Mucosa of descending colon (tissue), 3 donors: ENCODE results near the gene CEACAM21. TPM values are rescaled to one million over a fixed set of nuclear protein-coding genes. Genes with fewer than 3 reads are reported as not detected.

Experiments
- ATAC-seq: fragments of 200-7000 bp; cut with Tn5 transposase; one replicate; pipeline ENCODE4 v1.9.1; 2020; ENCODE audit warnings: mild to moderate bottlenecking, moderate library complexity
- DNase-seq, 3 donors: peaks; one replicate each; pipeline ENCODE4 v3.0.0-alpha.2; 2020
- H3K36me3 ChIP-seq: fragments of 200-600 bp; one replicate; pipeline ENCODE4 v1.8.0; 2021; ENCODE audit warnings: low read depth, mild to moderate bottlenecking
- H3K4me1 ChIP-seq: fragments of 200-600 bp; one replicate; pipeline ENCODE4 v1.8.0; 2021; ENCODE audit warnings: low read depth, mild to moderate bottlenecking
- H3K4me3 ChIP-seq: fragments of 200-600 bp; one replicate; pipeline ENCODE4 v1.8.0; 2021; ENCODE audit warnings: mild to moderate bottlenecking
- H3K9me3 ChIP-seq: fragments of 200-600 bp; one replicate; pipeline ENCODE4 v1.8.0; 2021; ENCODE audit warnings: mild to moderate bottlenecking
- intact Hi-C, 2 donors: fragments of 100-400 bp; cut with DNase I in 1 of 2; cut with micrococcal nuclease in 1 of 2; formaldehyde crosslinking; loops; one replicate each; pipeline versions ENCODE4 v1.11.0 to v1.11.1; 2022; cut with DNase I, micrococcal nuclease
- total RNA-seq, 3 donors: library from RNA; stranded (reverse); fragmentation: NEBNext Ultra II Directional in 2 of 3; extraction: Animal tissue kit (Norgen Biotek cat#: 25700) in 2 of 3; gene quantifications; one replicate each; pipeline versions ENCODE4 v1.2.1 to v1.2.4, GENCODE V29; 2021 to 2023
- TF ChIP-seq, protein P1 (sequence below): fragments of 200-600 bp; IDR thresholded peaks from one replicate; pipeline ENCODE4 v1.8.0; 2022; ENCODE audit warnings: antibody characterized with exemption, mild to moderate bottlenecking
- donor health status: DM: no; HTN: no; CAD: no; lungs with moderate emphysema.
- donor health status: DM: no; HTN: no; CAD: no.
- donor health status: DM: no; HTN: yes; CAD: no.

Gene CEACAM21
- total RNA-seq, 3 donors from 2014 or later: 1.4 to 2.1 (median 1.9) TPM

DNA sequence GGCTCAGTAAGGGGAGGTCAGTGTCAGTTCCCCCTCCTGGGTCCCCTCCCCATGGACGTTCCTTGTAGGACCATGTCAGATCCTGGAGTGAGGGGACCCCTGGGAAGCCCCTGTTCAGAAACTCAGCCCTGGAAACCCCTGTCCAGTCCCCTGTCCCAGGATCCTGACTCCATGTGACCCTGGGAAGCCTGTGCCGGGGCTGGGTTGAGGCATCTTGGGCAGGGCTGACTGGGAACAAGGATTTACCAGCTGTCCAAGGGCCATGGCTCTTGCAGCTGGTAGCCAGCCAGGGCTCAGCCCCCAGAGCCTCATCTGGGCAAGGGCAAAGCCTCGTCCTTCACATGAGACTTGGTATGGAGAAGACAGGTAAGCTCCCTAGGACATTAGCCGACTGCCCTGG is 25.8 kb downstream of the CEACAM21 start:
- H3K4me1 ChIP-seq: no peaks in the 10 kb centered on the region
- H3K36me3 ChIP-seq: no peaks in the 10 kb centered on the region
- H3K4me3 ChIP-seq: no peak overlapping the region
- H3K9me3 ChIP-seq: no peaks in the 10 kb centered on the region
- intact Hi-C loops: no loop called here
- DNase-seq (no peak), ATAC-seq (no peak)
- TF ChIP-seq, protein P1, sequence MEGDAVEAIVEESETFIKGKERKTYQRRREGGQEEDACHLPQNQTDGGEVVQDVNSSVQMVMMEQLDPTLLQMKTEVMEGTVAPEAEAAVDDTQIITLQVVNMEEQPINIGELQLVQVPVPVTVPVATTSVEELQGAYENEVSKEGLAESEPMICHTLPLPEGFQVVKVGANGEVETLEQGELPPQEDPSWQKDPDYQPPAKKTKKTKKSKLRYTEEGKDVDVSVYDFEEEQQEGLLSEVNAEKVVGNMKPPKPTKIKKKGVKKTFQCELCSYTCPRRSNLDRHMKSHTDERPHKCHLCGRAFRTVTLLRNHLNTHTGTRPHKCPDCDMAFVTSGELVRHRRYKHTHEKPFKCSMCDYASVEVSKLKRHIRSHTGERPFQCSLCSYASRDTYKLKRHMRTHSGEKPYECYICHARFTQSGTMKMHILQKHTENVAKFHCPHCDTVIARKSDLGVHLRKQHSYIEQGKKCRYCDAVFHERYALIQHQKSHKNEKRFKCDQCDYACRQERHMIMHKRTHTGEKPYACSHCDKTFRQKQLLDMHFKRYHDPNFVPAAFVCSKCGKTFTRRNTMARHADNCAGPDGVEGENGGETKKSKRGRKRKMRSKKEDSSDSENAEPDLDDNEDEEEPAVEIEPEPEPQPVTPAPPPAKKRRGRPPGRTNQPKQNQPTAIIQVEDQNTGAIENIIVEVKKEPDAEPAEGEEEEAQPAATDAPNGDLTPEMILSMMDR: no peak

DNA sequence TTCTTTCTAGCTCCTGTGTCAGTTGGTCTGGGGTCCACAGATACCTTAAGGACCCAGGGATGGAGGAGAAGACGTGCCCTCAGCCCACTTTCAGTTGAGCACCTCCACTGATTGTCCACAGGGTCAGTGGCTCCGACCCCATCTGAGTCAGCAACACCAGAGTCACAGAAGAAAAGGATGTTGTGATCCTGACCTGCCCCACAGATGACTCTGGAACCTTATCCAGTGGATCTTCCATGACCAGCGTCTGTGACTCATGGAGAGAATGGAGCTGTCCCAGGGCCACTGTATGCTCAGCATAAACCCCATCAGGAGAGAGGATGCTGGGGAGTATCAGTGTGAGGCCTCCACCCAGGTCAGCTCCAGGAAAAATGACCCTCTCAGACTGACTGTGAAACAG is 28.9 kb downstream of the CEACAM21 start:
- no peak for ATAC-seq
- intact Hi-C loops: no loop called here
- TF ChIP-seq, protein P1: no peak

DNA sequence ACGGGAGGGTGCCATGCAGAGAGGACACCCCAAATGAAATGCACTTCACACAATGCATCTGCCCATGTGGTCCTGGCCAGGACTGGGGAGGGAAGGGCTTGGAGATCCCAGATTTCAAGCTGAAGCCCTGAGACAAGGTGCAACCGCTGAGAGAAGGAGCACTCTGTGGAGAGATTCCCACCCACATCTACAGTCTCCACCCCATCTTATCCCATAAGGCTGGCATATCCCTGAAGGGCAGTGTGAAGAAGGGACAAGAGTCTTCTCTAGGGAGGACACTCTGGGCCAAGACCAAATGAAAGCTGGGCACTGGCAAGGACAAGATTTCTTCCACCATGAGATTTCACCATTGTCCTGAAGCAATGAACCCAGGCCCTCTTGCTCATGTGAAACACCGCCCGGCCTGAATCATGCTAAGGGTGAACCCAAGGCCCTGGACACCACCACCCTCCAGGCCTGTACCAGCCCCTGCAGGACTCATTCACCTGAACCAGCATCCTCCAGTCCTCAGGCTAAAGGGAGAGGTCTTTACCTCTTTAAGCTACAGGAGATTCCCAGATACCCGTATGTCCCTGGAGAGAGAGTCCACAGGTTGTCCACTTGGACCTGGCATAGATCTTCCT is 30.4 kb downstream of the CEACAM21 start:
- DNase-seq (no peak), ATAC-seq (no peak)
- Histone ChIP-seq H3K4me3 (no peak overlapping the region), H3K36me3 (no peaks in the 10 kb centered on the region), H3K9me3 (no peaks in the 10 kb centered on the region), H3K4me1 (no peaks in the 10 kb centered on the region)
- TF ChIP-seq, protein P1: no peak
- intact Hi-C loops: no loop called here

More for the DNA sequence above, 28.9 kb downstream of the CEACAM21 start:
- DNase-seq: no peak
- H3K4me1 ChIP-seq: no peaks in the 10 kb centered on the region
- H3K4me3 ChIP-seq: no peak overlapping the region
- H3K9me3 ChIP-seq: no peaks in the 10 kb centered on the region
- H3K36me3 ChIP-seq: no peaks in the 10 kb centered on the region

DNA sequence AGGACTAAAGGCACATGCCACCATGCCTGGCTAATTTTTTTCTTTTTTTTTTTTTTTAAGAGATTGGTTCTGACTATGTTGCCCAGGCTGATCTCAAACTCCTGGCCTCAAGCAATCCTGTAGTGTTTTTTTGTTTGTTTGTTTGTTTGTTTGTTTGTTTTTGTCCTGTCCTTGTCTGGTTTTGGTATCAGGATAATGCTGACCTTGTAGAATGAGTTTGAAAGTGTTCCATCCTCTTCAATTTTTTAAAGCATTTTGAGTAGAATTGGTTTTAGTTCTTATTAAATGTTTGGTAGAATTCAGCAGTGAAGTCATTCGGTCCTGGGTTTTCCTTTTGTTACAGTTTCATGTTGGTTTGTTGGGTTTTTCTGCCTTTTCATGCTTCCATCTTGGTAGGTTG is 31.7 kb downstream of the CEACAM21 start:
- no peaks in the 10 kb centered on the region for H3K4me1 ChIP-seq
- no peak for DNase-seq

DNA sequence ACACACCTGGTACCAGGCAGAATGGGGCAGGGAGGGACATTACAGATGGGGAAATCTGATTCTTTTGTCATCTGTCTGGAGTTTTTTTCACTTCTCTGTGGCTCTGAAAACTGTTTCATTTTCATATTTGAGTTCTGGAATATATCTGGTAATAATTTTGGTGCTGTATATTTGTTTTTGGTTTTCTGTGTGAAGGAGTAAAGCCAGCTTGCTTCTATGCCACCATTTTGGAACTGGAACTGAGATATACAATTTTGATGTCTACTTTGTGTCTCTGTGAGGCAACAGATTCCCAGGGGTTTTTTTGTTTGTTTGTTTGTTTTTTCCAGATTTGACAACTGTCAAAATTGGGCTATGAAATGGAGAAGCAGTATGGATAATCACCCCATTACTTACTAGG is 34.8 kb downstream of the CEACAM21 start:
- no peaks in the 10 kb centered on the region for H3K4me1 ChIP-seq
- no peaks in the 10 kb centered on the region for H3K36me3 ChIP-seq
- TF ChIP-seq, protein P1: no peak
- DNase-seq (no peak), ATAC-seq (no peak)
- intact Hi-C loops: no loop called here
- no peak overlapping the region for H3K4me3 ChIP-seq
- H3K9me3 ChIP-seq: no peaks in the 10 kb centered on the region

More for the DNA sequence above, 31.7 kb downstream of the CEACAM21 start:
- H3K4me3 ChIP-seq: no peak overlapping the region
- TF ChIP-seq, protein P1: no peak
- no peaks in the 10 kb centered on the region for H3K9me3 ChIP-seq
- ATAC-seq: no peak
- intact Hi-C loops: no loop called here
- no peaks in the 10 kb centered on the region for H3K36me3 ChIP-seq

DNA sequence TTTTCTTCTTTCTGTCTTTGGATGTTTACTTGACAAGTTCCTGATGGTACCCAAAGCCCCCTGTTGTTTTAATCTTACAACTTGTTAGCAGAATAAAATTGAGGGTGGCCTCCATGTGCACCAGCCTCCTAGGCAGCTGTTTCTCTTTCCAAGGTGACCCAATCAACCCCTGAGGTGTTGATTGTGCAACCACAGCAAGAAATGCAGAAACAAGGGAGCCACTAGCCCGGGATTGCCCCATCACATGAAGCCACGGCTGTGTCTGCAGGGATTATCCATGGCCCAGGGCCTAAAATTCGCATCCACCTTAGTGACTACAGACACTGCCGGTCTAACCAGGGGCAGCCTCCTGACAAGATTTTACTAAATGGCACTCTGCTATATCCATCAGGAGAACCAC is 36.5 kb downstream of the CEACAM21 start:
- H3K4me3 ChIP-seq: no peak overlapping the region
- TF ChIP-seq, protein P1: no peak
- intact Hi-C loops: no loop called here
- H3K9me3 ChIP-seq: no peaks in the 10 kb centered on the region
- DNase-seq (no peak), ATAC-seq (no peak)
- no peaks in the 10 kb centered on the region for H3K4me1 ChIP-seq
- H3K36me3 ChIP-seq: no peaks in the 10 kb centered on the region
